SK-N-SH (cell line): ENCODE results near the gene C1QTNF8. TPM values are rescaled to one million over a fixed set of nuclear protein-coding genes. Genes with fewer than 3 reads are reported as not detected.

Experiments
- CTCF ChIA-PET: fragments of 300-600, 350-600 bp; formaldehyde crosslinking; extraction: SDS; loops from one replicate; lab custom pipeline; 2021; lab: Yijun Ruan, JAX
- POLR2A ChIA-PET: fragments of 350-600 bp; sonication (Branson Sonifier 250); formaldehyde crosslinking; extraction: SDS; loops from one replicate; lab custom pipeline; 2020; ENCODE audit warnings: antibody characterized with exemption, inconsistent platforms; lab: Yijun Ruan, JAX
- DNase-seq: peaks from one replicate; pipeline ENCODE4 v3.0.0; 2012
- H2AFZ ChIP-seq: fragments of 200-600 bp; sonication (generic); 2 replicates; pipeline ENCODE4 v1.8.1; 2016; ENCODE audit warnings: antibody characterized with exemption, mild to moderate bottlenecking, low read depth
- H3F3A ChIP-seq: fragments of 200-600 bp; sonication (generic); replicated peaks from 2 replicates; pipeline ENCODE3; 2016; ENCODE audit warnings: antibody characterized with exemption, mild to moderate bottlenecking; ENCODE audit not compliant: insufficient read depth
- H3K27ac ChIP-seq, 2 experiments: fragments of 200-500 bp in 1 of 2; fragments of 200-600 bp in 1 of 2; sonication (Bioruptor generic) in 1 of 2; sonication (generic), shearing (Covaris generic) in 1 of 2; 2 replicates each; pipeline versions ENCODE4 v1.5.1 to v1.6.1; 2014 to 2016; ENCODE audit warnings: low read depth in 2 of 2, inconsistent platforms in 1 of 2, low read length in 1 of 2, mild to moderate bottlenecking in 1 of 2, mixed read lengths in 1 of 2
- H3K27me3 ChIP-seq: fragments of 200-600 bp; sonication (generic), shearing (Covaris generic); 2 replicates; pipeline ENCODE4 v1.6.1; 2016; ENCODE audit warnings: mixed run types; ENCODE audit not compliant: insufficient read depth
- H3K36me3 ChIP-seq, 2 experiments: fragments of 200-500 bp in 1 of 2; fragments of 200-600 bp in 1 of 2; sonication (Bioruptor generic) in 1 of 2; sonication (generic) in 1 of 2; replicated peaks in 1 of 2; 2 replicates each; pipeline versions ENCODE3 to v1.5.1; 2014 to 2016; ENCODE audit warnings: low read length in 1 of 2, mild to moderate bottlenecking in 1 of 2; ENCODE audit not compliant: insufficient read depth in 2 of 2, control insufficient read depth in 1 of 2
- H3K4me1 ChIP-seq, 2 experiments: fragments of 200-500 bp in 1 of 2; fragments of 200-600 bp in 1 of 2; sonication (Bioruptor generic) in 1 of 2; sonication (generic), shearing (Covaris generic) in 1 of 2; 2 replicates each; pipeline versions ENCODE4 v1.5.1 to v1.6.1; 2014 to 2016; ENCODE audit warnings: low read depth in 1 of 2, low read length in 1 of 2, mixed run types in 1 of 2; ENCODE audit not compliant: insufficient read depth in 2 of 2, control insufficient read depth in 1 of 2
- H3K4me2 ChIP-seq: fragments of 200-600 bp; sonication (generic), shearing (Covaris generic); 2 replicates; pipeline ENCODE4 v1.6.1; 2017; ENCODE audit warnings: mixed run types
- H3K4me3 ChIP-seq, 2 experiments: fragments of 200-500 bp in 1 of 2; fragments of 200-600 bp in 1 of 2; sonication (Bioruptor generic) in 1 of 2; sonication (generic), shearing (Covaris generic) in 1 of 2; 2 replicates each; pipeline versions ENCODE4 v1.5.1 to v1.8.1; 2014 to 2016; ENCODE audit warnings: low read depth in 2 of 2, inconsistent platforms in 1 of 2, low read length in 1 of 2, mild to moderate bottlenecking in 1 of 2, mixed read lengths in 1 of 2, moderate library complexity in 1 of 2
- H3K79me2 ChIP-seq: fragments of 200-600 bp; sonication (generic); 2 replicates; pipeline ENCODE4 v1.8.1; 2017; ENCODE audit warnings: mild to moderate bottlenecking; ENCODE audit not compliant: insufficient read depth
- H3K9ac ChIP-seq: fragments of 200-600 bp; sonication (generic); 2 replicates; pipeline ENCODE4 v1.6.1; 2017; ENCODE audit warnings: mixed run types
- H3K9me2 ChIP-seq: fragments of 200-600 bp; sonication (generic); 2 replicates; pipeline ENCODE4 v1.6.1; 2017; ENCODE audit warnings: mixed run types
- H3K9me3 ChIP-seq: fragments of 200-600 bp; sonication (generic); 2 replicates; pipeline ENCODE4 v1.6.1; 2017; ENCODE audit warnings: mixed run types, mild to moderate bottlenecking, moderate library complexity
- H4K20me1 ChIP-seq: fragments of 200-600 bp; sonication (generic); 2 replicates; pipeline ENCODE4 v1.6.1; 2017; ENCODE audit warnings: mild to moderate bottlenecking, mixed run types; ENCODE audit not compliant: insufficient read depth
- CTCF ChIP-seq: fragments of 200-600 bp; sonication (generic); IDR thresholded peaks from 2 replicates; pipeline ENCODE4 v1.6.1; 2017; ENCODE audit warnings: antibody characterized with exemption, mild to moderate bottlenecking, moderate library complexity
- EP300 ChIP-seq, 2 experiments: IDR thresholded peaks; 2 replicates each; pipeline versions ENCODE4 v1.4.0 to v1.6.1; 2012; ENCODE audit warnings: borderline replicate concordance in 1 of 2, low read depth in 1 of 2, low read length in 1 of 2
- FOSL2 ChIP-seq: IDR thresholded peaks from 2 replicates; pipeline ENCODE4 v1.4.0; 2012; ENCODE audit warnings: low read depth, mild to moderate bottlenecking, moderate library complexity, borderline replicate concordance
- GABPA ChIP-seq: IDR thresholded peaks from 2 replicates; pipeline ENCODE4 v1.4.0; 2012; ENCODE audit warnings: low read depth, mild to moderate bottlenecking
- GATA2 ChIP-seq: sonication (generic); formaldehyde crosslinking; IDR thresholded peaks from 2 replicates; pipeline ENCODE4 v1.5.0; 2020; ENCODE audit warnings: mild to moderate bottlenecking, missing genetic modification reagents
- JUND ChIP-seq: IDR thresholded peaks from 2 replicates; pipeline ENCODE4 v1.4.0; 2012
- MAX ChIP-seq: IDR thresholded peaks from 2 replicates; pipeline ENCODE4 v1.4.0; 2012; ENCODE audit warnings: low read depth
- MEF2A ChIP-seq: IDR thresholded peaks from 2 replicates; pipeline ENCODE4 v1.4.0; 2012; ENCODE audit warnings: low read depth, borderline replicate concordance
- NFIC ChIP-seq: IDR thresholded peaks from 2 replicates; pipeline ENCODE4 v1.4.0; 2012; ENCODE audit warnings: borderline replicate concordance
- NRF1 ChIP-seq: IDR thresholded peaks from 2 replicates; pipeline ENCODE4 v1.6.1; 2012; ENCODE audit warnings: low read depth, mild to moderate bottlenecking, low read length
- POLR2AphosphoS5 ChIP-seq: IDR thresholded peaks from 2 replicates; pipeline ENCODE4 v1.6.1; 2012; ENCODE audit warnings: low read depth, low read length
- RAD21 ChIP-seq: IDR thresholded peaks from 2 replicates; pipeline ENCODE4 v1.6.1; 2012; ENCODE audit warnings: mild to moderate bottlenecking, low read length
- REST ChIP-seq: IDR thresholded peaks from 2 replicates; pipeline ENCODE4 v1.6.1; 2012; ENCODE audit warnings: mild to moderate bottlenecking, low read depth, low read length, moderate library complexity
- SIN3A ChIP-seq: IDR thresholded peaks from 2 replicates; pipeline ENCODE4 v1.6.1; 2012; ENCODE audit warnings: low read depth, mild to moderate bottlenecking, low read length, moderate library complexity, borderline replicate concordance
- TAF1 ChIP-seq: IDR thresholded peaks from 2 replicates; pipeline ENCODE4 v1.6.1; 2012; ENCODE audit warnings: low read depth, mild to moderate bottlenecking, low read length, moderate library complexity, borderline replicate concordance
- TEAD4 ChIP-seq: IDR thresholded peaks from 2 replicates; pipeline ENCODE4 v1.4.0; 2012; ENCODE audit warnings: mild to moderate bottlenecking, borderline replicate concordance; ENCODE audit not compliant: insufficient read depth
- YY1 ChIP-seq: IDR thresholded peaks from 2 replicates; pipeline ENCODE4 v1.4.0; 2012; ENCODE audit warnings: low read depth, mild to moderate bottlenecking
- WGBS: methylation state at CpG from one replicate; pipeline ENCODE4 v1.1.6; 2017; ENCODE audit warnings: low lambda C conversion rate; 5-methylcytosine and 5-hydroxymethylcytosine counted together
- polyA plus RNA-seq, 3 experiments: library from polyadenylated mRNA; depleted of rRNA; stranded (reverse); fragments of >200 nt; gene quantifications; 2 replicates each; pipeline ENCODE4 v1.2.3, GENCODE V29; 2012

C1QTNF8 gene
- polyA plus RNA-seq, 1 of the 3 experiments (the other 2 are of a cell fraction), result not detected

GRCh38 chr16:1091992-1092552, 4.0 kb downstream of the C1QTNF8 start:
- CTCF ChIA-PET, result no interaction called here

GRCh38 chr16:1090620-1091587, 5.1 kb downstream of the C1QTNF8 start:
- Histone ChIP-seq H4K20me1 (0 out of 2 replicates have a peak, but pooled peaks cover 5% of the 10 kb centered on the region), H3K9me3 (no peaks in the 10 kb centered on the region), H3K27me3 (peaks cover 48% of the 10 kb centered on the region), H3K4me1 (no peaks in the 10 kb centered on the region), H2AFZ (no peak overlapping the region), H3K79me2 (no peaks in the 10 kb centered on the region), H3F3A (peaks cover 3% of the 10 kb centered on the region), H3K9ac (no peak overlapping the region), H3K36me3 (no peaks in the 10 kb centered on the region), H3K27ac (no peak overlapping the region), H3K9me2 (no peaks in the 10 kb centered on the region), H3K4me2 (no peak overlapping the region), H3K4me3 (no peak overlapping the region)
- no peak for TF ChIP-seq YY1
- no peak for TF ChIP-seq JUND
- no peak for TF ChIP-seq CTCF
- TF ChIP-seq MEF2A, result no peak
- no peak for TF ChIP-seq GABPA
- no peak for TF ChIP-seq TAF1
- TF ChIP-seq NFIC, result no peak
- no peak for TF ChIP-seq POLR2AphosphoS5
- no peak for TF ChIP-seq REST
- TF ChIP-seq EP300 (IDR thresholded peaks at IDR 0.05; ENCODE audit: borderline replicate concordance in 1 of 2, low read depth in 1 of 2, low read length in 1 of 2), result no peak
- TF ChIP-seq MAX, result no peak
- no peak for TF ChIP-seq FOSL2
- no peak for TF ChIP-seq TEAD4
- TF ChIP-seq RAD21, result no peak
- no peak for TF ChIP-seq NRF1
- CTCF ChIA-PET, result no interaction called here
- WGBS, result 21% methylated on average over 2 of the region's 27 CpGs
- no peak for DNase-seq
- POLR2A ChIA-PET, result no interaction called here

More at GRCh38 chr16:1091992-1092552, 4.0 kb downstream of the C1QTNF8 start:
- H3K9ac ChIP-seq, result no peak overlapping the region
- 92% methylated on average over 22 of the region's 27 CpGs for WGBS
- no peak for DNase-seq
- 0 out of 2 replicates have a peak, but pooled peaks cover 8% of the 10 kb centered on the region for H4K20me1 ChIP-seq
- no peaks in the 10 kb centered on the region for H3K9me2 ChIP-seq
- no peak overlapping the region for H2AFZ ChIP-seq
- no peaks in the 10 kb centered on the region for H3K79me2 ChIP-seq
- H3K36me3 ChIP-seq, result no peaks in the 10 kb centered on the region
- POLR2A ChIA-PET, result no interaction called here
- no peak overlapping the region for H3K4me3 ChIP-seq
- no peaks in the 10 kb centered on the region for H3K4me1 ChIP-seq
- TF ChIP-seq GATA2 (CRISPR knock-in tag) (no peak), SIN3A (no peak), FOSL2 (no peak)
- H3K27ac ChIP-seq, result no peak overlapping the region
- no peak overlapping the region for H3K4me2 ChIP-seq
- H3K9me3 ChIP-seq, result no peaks in the 10 kb centered on the region
- peaks cover 3% of the 10 kb centered on the region for H3F3A ChIP-seq
- peaks cover 42% of the 10 kb centered on the region for H3K27me3 ChIP-seq
